IMR-90 (cell line): ENCODE measurements around the gene S1PR3. TPM values are rescaled to one million over a fixed set of nuclear protein-coding genes. Genes with fewer than 3 reads are reported as not detected.

ENCODE experiments used
- ATAC-seq: fragments of 200-7000 bp; cut with Tn5 transposase; 2 replicates; pipeline ENCODE4 v1.9.1; 2020; ENCODE audit warnings: low read depth, mild to moderate bottlenecking, moderate library complexity
- BruUV-seq: library from RNA; stranded (reverse); fragments of 400-500 nt; replicated peaks from 2 replicates; lab custom pipeline; 2021; lab: Mats Ljungman, UMichigan
- CTCF ChIA-PET: fragments of 300-600 bp; formaldehyde crosslinking; extraction: SDS; loops from one replicate; lab custom pipeline; 2021; ENCODE audit warnings: antibody characterized with exemption; lab: Yijun Ruan, JAX
- POLR2A ChIA-PET: fragments of 300-600 bp; sonication (Branson Sonifier 250); formaldehyde crosslinking; loops from one replicate; lab custom pipeline; 2022; ENCODE audit warnings: antibody characterized with exemption; ENCODE audit not compliant: unreplicated experiment; lab: Charles Lee
- DNase-seq: peaks from one replicate; pipeline ENCODE4 v3.0.0; 2013
- H2AFZ ChIP-seq: replicated peaks from 2 replicates; pipeline ENCODE3; 2013; ENCODE audit warnings: low read length, mild to moderate bottlenecking; ENCODE audit not compliant: poor library complexity
- H2AK5ac ChIP-seq: 2 replicates; pipeline ENCODE4 v1.6.1; 2013; ENCODE audit warnings: low read depth, low read length, inconsistent platforms
- H2AK9ac ChIP-seq: replicated peaks from 2 replicates; pipeline ENCODE3; 2013; ENCODE audit warnings: mild to moderate bottlenecking, low read depth, low read length, moderate library complexity; ENCODE audit not compliant: poor library complexity
- H2BK120ac ChIP-seq: 2 replicates; pipeline ENCODE4 v1.6.1; 2013; ENCODE audit warnings: low read depth, low read length, inconsistent platforms
- H2BK15ac ChIP-seq: 3 replicates; pipeline ENCODE4 v1.6.1; 2013; ENCODE audit warnings: low read depth, low read length, inconsistent platforms
- H2BK20ac ChIP-seq: 2 replicates; pipeline ENCODE4 v1.6.1; 2013; ENCODE audit warnings: low read depth, mild to moderate bottlenecking, inconsistent platforms, low read length, moderate library complexity
- H2BK5ac ChIP-seq: 2 replicates; pipeline ENCODE4 v1.6.1; 2013; ENCODE audit warnings: mild to moderate bottlenecking, low read depth, low read length, inconsistent platforms; ENCODE audit not compliant: poor library complexity, severe bottlenecking
- H3K14ac ChIP-seq: replicated peaks from 2 replicates; pipeline ENCODE4 v1.6.1; 2013; ENCODE audit warnings: low read depth, low read length, inconsistent platforms
- H3K18ac ChIP-seq: 2 replicates; pipeline ENCODE4 v1.6.1; 2013; ENCODE audit warnings: low read depth, low read length, control low read depth
- H3K23ac ChIP-seq: 2 replicates; pipeline ENCODE4 v1.6.1; 2013; ENCODE audit warnings: low read depth, low read length, inconsistent platforms
- H3K27ac ChIP-seq: 2 replicates; pipeline ENCODE4 v1.5.1; 2013; ENCODE audit warnings: mild to moderate bottlenecking, control low read depth, low read length; ENCODE audit not compliant: insufficient read depth
- H3K27me3 ChIP-seq: 2 replicates; pipeline ENCODE4 v1.6.1; 2013; ENCODE audit warnings: low read length; ENCODE audit not compliant: control insufficient read depth, insufficient read depth
- H3K36me3 ChIP-seq: 2 replicates; pipeline ENCODE4 v1.6.1; 2013; ENCODE audit warnings: low read length, mixed read lengths; ENCODE audit not compliant: control insufficient read depth, insufficient read depth
- H3K4ac ChIP-seq: 2 replicates; pipeline ENCODE4 v1.6.1; 2013; ENCODE audit warnings: low read depth, low read length, inconsistent platforms
- H3K4me1 ChIP-seq: 2 replicates; pipeline ENCODE4 v1.6.1; 2013; ENCODE audit warnings: low read length, mixed read lengths; ENCODE audit not compliant: control insufficient read depth, insufficient read depth
- H3K4me2 ChIP-seq: 2 replicates; pipeline ENCODE4 v1.6.1; 2013; ENCODE audit warnings: low read depth, mild to moderate bottlenecking, control low read depth, low read length, moderate library complexity
- H3K4me3 ChIP-seq: 2 replicates; pipeline ENCODE4 v1.5.1; 2013; ENCODE audit warnings: low read depth, mild to moderate bottlenecking, control low read depth, low read length, moderate library complexity; ENCODE audit not compliant: insufficient read depth
- H3K56ac ChIP-seq: 2 replicates; pipeline ENCODE4 v1.6.1; 2013; ENCODE audit warnings: low read length, inconsistent platforms; ENCODE audit not compliant: insufficient read depth; ENCODE audit errors: extremely low read depth
- H3K79me1 ChIP-seq, 2 experiments: 2 replicates each; pipeline ENCODE4 v1.6.1; 2013; ENCODE audit warnings: low read length in 2 of 2, inconsistent platforms in 1 of 2, low read depth in 1 of 2
- H3K9ac ChIP-seq: 2 replicates; pipeline ENCODE4 v1.6.1; 2013; ENCODE audit warnings: low read depth, low read length, control low read depth
- H3K9me1 ChIP-seq: 2 replicates; pipeline ENCODE4 v1.6.1; 2013; ENCODE audit warnings: low read length, inconsistent platforms; ENCODE audit not compliant: insufficient read depth
- H3K9me3 ChIP-seq: 2 replicates; pipeline ENCODE4 v1.6.1; 2013; ENCODE audit warnings: low read length; ENCODE audit not compliant: control insufficient read depth, insufficient read depth
- H4K20me1 ChIP-seq: 2 replicates; pipeline ENCODE4 v1.6.1; 2013; ENCODE audit warnings: low read length, inconsistent platforms; ENCODE audit not compliant: insufficient read depth
- H4K5ac ChIP-seq: 2 replicates; pipeline ENCODE4 v1.6.1; 2013; ENCODE audit warnings: mild to moderate bottlenecking, low read depth, low read length, control low read depth
- H4K8ac ChIP-seq, 2 experiments: 2 replicates each; pipeline ENCODE4 v1.6.1; 2013; ENCODE audit warnings: low read depth in 2 of 2, low read length in 2 of 2, control low read depth in 1 of 2, inconsistent platforms in 1 of 2
- H4K91ac ChIP-seq: 2 replicates; pipeline ENCODE4 v1.6.1; 2013; ENCODE audit warnings: low read depth, low read length, inconsistent platforms; ENCODE audit not compliant: insufficient read depth
- CEBPB ChIP-seq: IDR thresholded peaks from 2 replicates; pipeline ENCODE4 v1.6.1; 2012; ENCODE audit warnings: low read depth, low read length, improper control_type of control experiment
- CHD1 ChIP-seq: IDR thresholded peaks from 2 replicates; pipeline ENCODE4 v1.6.1; 2012; ENCODE audit warnings: low read depth, low read length, improper control_type of control experiment
- CTCF ChIP-seq: conservative IDR thresholded peaks from 2 replicates; pipeline ENCODE4 v1.5.1; 2012; ENCODE audit warnings: mild to moderate bottlenecking, low read depth, low read length, improper control_type of control experiment
- FOS ChIP-seq: fragments of 150-350 bp; IDR thresholded peaks from 2 replicates; pipeline ENCODE4 v1.6.1; 2016; ENCODE audit warnings: low read depth, low read length
- MAFK ChIP-seq: IDR thresholded peaks from 2 replicates; pipeline ENCODE4 v1.6.1; 2012; ENCODE audit warnings: low read depth, low read length, improper control_type of control experiment
- MAZ ChIP-seq: IDR thresholded peaks from 2 replicates; pipeline ENCODE4 v1.6.1; 2012; ENCODE audit warnings: low read depth, mild to moderate bottlenecking, low read length, improper control_type of control experiment, moderate library complexity, borderline replicate concordance
- MXI1 ChIP-seq: IDR thresholded peaks from 2 replicates; pipeline ENCODE4 v1.6.1; 2012; ENCODE audit warnings: low read depth, mild to moderate bottlenecking, low read length, moderate library complexity, borderline replicate concordance
- NFE2L2 ChIP-seq: fragments of 150-350 bp; IDR thresholded peaks from 2 replicates; pipeline ENCODE4 v1.6.1; 2016; ENCODE audit warnings: low read depth, mild to moderate bottlenecking, low read length
- POLR2A ChIP-seq: IDR thresholded peaks from 2 replicates; pipeline ENCODE4 v1.6.1; 2012; ENCODE audit warnings: mild to moderate bottlenecking, low read depth, low read length
- RAD21 ChIP-seq: IDR thresholded peaks from 2 replicates; pipeline ENCODE4 v1.6.1; 2012; ENCODE audit warnings: low read length, improper control_type of control experiment
- RCOR1 ChIP-seq: IDR thresholded peaks from 2 replicates; pipeline ENCODE4 v1.6.1; 2012; ENCODE audit warnings: mild to moderate bottlenecking, low read length, improper control_type of control experiment; ENCODE audit not compliant: insufficient replicate concordance
- USF2 ChIP-seq: fragments of 150-350 bp; IDR thresholded peaks from 2 replicates; pipeline ENCODE4 v1.6.1; 2017; ENCODE audit warnings: mild to moderate bottlenecking, antibody characterized with exemption, low read length, low read depth
- WGBS, 2 experiments: methylation state at CpG; one replicate each; pipeline versions ENCODE4 v1.1.5 to v1.1.7; 2013; ENCODE audit warnings: missing lambda C conversion rate in 2 of 2; ENCODE audit not compliant: insufficient read length in 1 of 2; ENCODE audit errors: extremely low coverage in 2 of 2; 5-methylcytosine and 5-hydroxymethylcytosine counted together
- dilution Hi-C: fragments of 300-500 bp; cut with HindIII; formaldehyde crosslinking; loops from one replicate; pipeline ENCODE4 v1.14.3; 2018; ENCODE audit warnings: low sequenced_read_pairs; ENCODE audit not compliant: unreplicated experiment
- in situ Hi-C: fragments of 300-500 bp; cut with MboI; formaldehyde crosslinking; loops from 3 replicates; pipeline ENCODE4 v1.14.3; 2019; ENCODE audit warnings: low sequenced_read_pairs, inconsistent platforms, mixed read lengths
- intact Hi-C: fragments of 100-400 bp; cut with micrococcal nuclease; formaldehyde crosslinking; loops from 2 replicates; pipeline ENCODE4 v1.10.0; 2022
- polyA plus RNA-seq, 3 experiments: library from polyadenylated mRNA; depleted of rRNA; stranded (reverse); fragments of >200 nt; gene quantifications; 2 replicates each; pipeline ENCODE4 v1.2.3, GENCODE V29; 2012; ENCODE audit warnings: low replicate concordance in 1 of 3
- total RNA-seq: library from RNA; depleted of rRNA; stranded (reverse); fragments of >200 nt; gene quantifications from 2 replicates; pipeline ENCODE4 v1.2.3, GENCODE V29; 2012

S1PR3 gene
- total and polyA plus RNA-seq, 2 of the 4 experiments (the other 2 are of a cell fraction): 28.4 to 28.7 TPM

- Histone ChIP-seq H3K23ac (no peak overlapping the region), H3K79me1 (no peaks in the 10 kb centered on the region), H3K14ac (no peak overlapping the region), H2AFZ (no peak overlapping the region), H2BK15ac (no peak overlapping the region), H3K56ac (no peak overlapping the region), H3K27me3 (peaks cover 18% of the 10 kb centered on the region), H2BK120ac (no peak overlapping the region), H4K8ac (no peak overlapping the region), H3K4me2 (no peak overlapping the region), H3K4me3 (no peak overlapping the region), H4K20me1 (no peaks in the 10 kb centered on the region; the same call in 1 of the 2 replicates), H3K9ac (no peak overlapping the region), H3K36me3 (no peaks in the 10 kb centered on the region), H4K5ac (no peak overlapping the region), H4K91ac (no peak overlapping the region), H2BK20ac (no peak overlapping the region), H2AK5ac (no peak overlapping the region), H3K4ac (no peak overlapping the region), H2BK5ac (no peak overlapping the region), H3K9me3 (peaks cover 5% of the 10 kb centered on the region; the same call in 1 of the 2 replicates), H3K9me1 (peaks cover 11% of the 10 kb centered on the region; the same call in 1 of the 2 replicates), H3K27ac (no peak overlapping the region), H3K4me1 (no peaks in the 10 kb centered on the region), H3K18ac (no peak overlapping the region), H2AK9ac (no peak overlapping the region)
- ATAC-seq: no peak
- DNase-seq: no peak
- POLR2A ChIA-PET: no interaction called here
- CTCF ChIA-PET: no interaction called here
- no CpG with 5 or more reads among the region's 4 CpGs for WGBS, 2 experiments
- no TSS peak for BruUV-seq
- intact Hi-C loops (no loop called here), dilution Hi-C loops (no loop called here), in situ Hi-C loops (no loop called here)
- no peak for TF ChIP-seq USF2
- no peak for TF ChIP-seq CTCF
- TF ChIP-seq POLR2A: no peak
- no peak for TF ChIP-seq NFE2L2
- TF ChIP-seq CEBPB: no peak
- no peak for TF ChIP-seq RCOR1
- TF ChIP-seq CHD1: no peak
- no peak for TF ChIP-seq MAZ
- TF ChIP-seq RAD21: no peak
- TF ChIP-seq MAFK: no peak
- no peak for TF ChIP-seq MXI1
- no peak for TF ChIP-seq FOS
These were observed 18.9 kb upstream of the S1PR3 start for GRCh38 chr9:88972401-88972800.
